ENCODE measurements around the gene NUDT3. TPM values are rescaled to one million over a fixed set of nuclear protein-coding genes. Genes with fewer than 3 reads are reported as not detected.
A peak's percentile ranks its signal among the peaks of the same experiment; 100 is the strongest.
"Not testable (repeated sequence)": the region's sequence is repeated elsewhere in the genome, so short reads cannot be mapped to it uniquely, and the experiment has no call there.

The NUDT3 gene
- total RNA-seq, 1 experiment from 2014 or later = 23.6 TPM

DNA sequence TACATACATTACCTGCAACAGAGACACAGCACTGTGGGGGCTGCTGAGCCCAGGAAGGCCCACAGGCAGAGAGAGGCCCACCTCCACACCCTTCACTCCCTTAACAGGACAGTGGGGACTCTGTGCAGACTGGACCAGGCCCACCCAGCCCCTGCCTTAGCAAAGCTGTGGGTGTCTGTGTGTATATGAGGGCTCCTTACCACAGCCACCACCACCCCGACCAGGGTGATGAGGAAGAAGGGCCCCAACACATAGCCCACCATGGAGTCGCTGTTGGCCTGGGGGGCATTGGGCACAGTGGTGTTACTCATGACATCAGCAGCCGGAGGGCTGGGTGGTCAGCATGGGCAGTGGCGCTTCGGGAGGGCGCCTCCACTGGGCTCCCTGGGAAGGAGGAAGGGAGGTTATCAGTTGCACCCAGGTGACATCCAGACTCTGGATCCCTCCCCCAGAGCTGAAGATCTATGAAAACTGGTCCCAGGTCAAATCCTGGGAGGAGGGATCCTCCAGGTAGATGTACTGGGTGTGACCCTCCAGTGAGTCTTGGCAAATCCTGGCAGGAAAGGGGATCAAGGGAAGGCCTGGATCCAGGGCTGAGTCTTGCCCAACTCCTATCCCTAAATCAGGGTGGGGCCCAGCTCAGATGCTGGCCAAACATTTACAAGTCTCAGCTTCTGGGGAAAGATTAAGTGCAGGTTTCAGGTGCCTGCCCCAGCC lies 144.8 kb downstream of the NUDT3 start:
- ChIA-PET POLR2A (interaction anchor here (0.7 to 4.6 kb wide), 8 partner anchors 11 to 362 kb away, joined by 3 to 45 read pairs (median 8); partner anchors contain the start of genes HMGA1, NUDT3 and RPS10), CTCF (interaction anchor here (0.6 to 3.8 kb wide), 4 partner anchors 47 to 425 kb away, joined by 3 to 46 read pairs (median 10); partner anchors contain the start of gene NUDT3)
- peak; percentile 64 for DNase-seq (ENCODE audit: unreplicated experiment)
- Mint-ChIP-seq H3K4me3 (ENCODE audit: unreplicated experiment) (peak overlapping the region; percentile 84), H3K27me3 (ENCODE audit: insufficient read depth, unreplicated experiment) (no peaks in the 10 kb centered on the region), H3K4me1 (ENCODE audit: insufficient read depth, unreplicated experiment) (peaks cover 44% of the 10 kb centered on the region), H3K9me3 (ENCODE audit: unreplicated experiment) (no peaks in the 10 kb centered on the region), H3K36me3 (ENCODE audit: insufficient read depth, unreplicated experiment) (peaks cover 4% of the 10 kb centered on the region), H3K27ac (ENCODE audit: low read depth, unreplicated experiment) (peak overlapping the region; percentile 12)
- intact Hi-C loops (cut with micrococcal nuclease) = loop anchor here (2.0 kb wide), 2 partner anchors 167 to 361 kb away; no protein-coding TSS in a partner anchor
- no TSS peak for BruUV-seq (replicated peaks)
- TF ChIP-seq, protein P1, sequence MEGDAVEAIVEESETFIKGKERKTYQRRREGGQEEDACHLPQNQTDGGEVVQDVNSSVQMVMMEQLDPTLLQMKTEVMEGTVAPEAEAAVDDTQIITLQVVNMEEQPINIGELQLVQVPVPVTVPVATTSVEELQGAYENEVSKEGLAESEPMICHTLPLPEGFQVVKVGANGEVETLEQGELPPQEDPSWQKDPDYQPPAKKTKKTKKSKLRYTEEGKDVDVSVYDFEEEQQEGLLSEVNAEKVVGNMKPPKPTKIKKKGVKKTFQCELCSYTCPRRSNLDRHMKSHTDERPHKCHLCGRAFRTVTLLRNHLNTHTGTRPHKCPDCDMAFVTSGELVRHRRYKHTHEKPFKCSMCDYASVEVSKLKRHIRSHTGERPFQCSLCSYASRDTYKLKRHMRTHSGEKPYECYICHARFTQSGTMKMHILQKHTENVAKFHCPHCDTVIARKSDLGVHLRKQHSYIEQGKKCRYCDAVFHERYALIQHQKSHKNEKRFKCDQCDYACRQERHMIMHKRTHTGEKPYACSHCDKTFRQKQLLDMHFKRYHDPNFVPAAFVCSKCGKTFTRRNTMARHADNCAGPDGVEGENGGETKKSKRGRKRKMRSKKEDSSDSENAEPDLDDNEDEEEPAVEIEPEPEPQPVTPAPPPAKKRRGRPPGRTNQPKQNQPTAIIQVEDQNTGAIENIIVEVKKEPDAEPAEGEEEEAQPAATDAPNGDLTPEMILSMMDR (IDR thresholded peaks at IDR 0.05; ENCODE audit: unreplicated experiment) = no peak

DNA sequence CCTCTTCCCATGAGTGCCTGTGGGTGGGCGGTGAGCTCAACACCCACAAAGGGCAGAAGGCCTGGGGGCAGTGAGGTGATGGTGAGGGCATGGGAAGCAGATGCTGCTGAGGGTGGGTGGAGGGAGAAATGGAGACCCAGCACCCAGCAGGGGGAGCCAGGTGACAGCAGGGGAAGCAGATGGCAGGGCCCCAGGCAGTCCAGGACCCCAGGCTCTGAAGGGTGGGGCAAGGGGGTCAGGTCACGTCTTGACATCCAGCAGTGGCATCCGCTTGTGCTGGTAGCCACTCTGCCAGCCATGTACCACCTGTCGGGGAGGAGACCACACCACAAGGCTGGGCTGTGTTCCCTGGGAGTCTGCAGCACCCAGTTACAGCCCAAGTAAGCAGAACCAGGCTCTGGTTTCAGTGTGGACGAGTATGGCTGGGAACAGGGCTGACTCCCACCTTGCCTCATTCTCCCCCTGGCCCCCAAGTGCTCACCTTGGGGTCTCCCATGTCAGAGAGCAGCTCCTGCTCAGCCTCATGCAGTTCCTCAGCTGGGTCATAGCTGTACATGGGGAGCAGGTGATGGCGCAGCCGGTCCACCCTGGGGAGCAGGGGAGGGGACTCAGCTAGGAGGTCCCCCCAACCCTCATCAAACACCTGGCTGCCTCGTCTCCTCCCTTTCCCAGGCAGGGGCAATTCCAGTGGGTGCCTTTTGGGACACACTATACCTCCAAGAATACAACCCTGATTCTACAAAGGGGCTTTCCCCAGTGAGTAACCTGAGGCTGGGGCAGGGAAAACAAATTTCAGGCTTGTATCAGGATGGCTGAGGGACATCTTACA lies 145.7 kb downstream of the NUDT3 start:
- ChIA-PET CTCF (interaction anchor here (0.6 to 3.8 kb wide), 4 partner anchors 146 to 651 kb away, joined by 3 to 18 read pairs (median 4); no protein-coding TSS in a partner anchor), POLR2A (interaction anchor here (1.4 to 4.6 kb wide), 2 partner anchors 10 to 145 kb away, joined by 11 to 45 read pairs; partner anchors contain the start of genes HMGA1 and NUDT3)
- peaks cover 4% of the 10 kb centered on the region for H3K36me3 Mint-ChIP-seq (ENCODE audit: insufficient read depth, unreplicated experiment)

DNA sequence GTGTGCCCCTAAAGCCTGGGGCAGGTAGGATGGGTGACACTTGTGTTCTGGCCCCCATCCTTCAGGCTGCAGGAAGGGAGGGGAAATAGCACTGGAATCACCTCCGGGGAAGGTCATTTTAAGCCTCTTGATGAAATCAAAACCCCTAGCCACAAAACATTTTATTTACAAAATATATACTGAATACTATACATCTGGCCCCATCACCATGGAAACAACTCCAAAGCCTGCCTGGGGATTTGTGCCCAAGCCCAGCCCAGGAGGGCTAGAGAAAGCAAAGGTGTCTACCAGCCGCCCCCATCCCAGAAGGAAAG lies 146.3 kb downstream of the NUDT3 start:
- ChIA-PET CTCF (interaction anchor here (0.6 to 1.0 kb wide), 2 partner anchors 147 to 149 kb away, joined by 3 to 4 read pairs; no protein-coding TSS in a partner anchor), POLR2A (no interaction called here)
- no peak for DNase-seq (ENCODE audit: unreplicated experiment)
- intact Hi-C loops (cut with micrococcal nuclease) = no loop called here
- TF ChIP-seq, protein P1 (IDR thresholded peaks at IDR 0.05; ENCODE audit: unreplicated experiment) = no peak
- no TSS peak for BruUV-seq (replicated peaks)
- no peak overlapping the region for H3K27ac Mint-ChIP-seq (ENCODE audit: low read depth, unreplicated experiment)
- H3K4me1 Mint-ChIP-seq (ENCODE audit: insufficient read depth, unreplicated experiment) = peaks cover 51% of the 10 kb centered on the region
- no peaks in the 10 kb centered on the region for H3K9me3 Mint-ChIP-seq (ENCODE audit: unreplicated experiment)
- H3K27me3 Mint-ChIP-seq (ENCODE audit: insufficient read depth, unreplicated experiment) = no peaks in the 10 kb centered on the region
- no peak overlapping the region for H3K4me3 Mint-ChIP-seq (ENCODE audit: unreplicated experiment)
- peaks cover 4% of the 10 kb centered on the region for H3K36me3 Mint-ChIP-seq (ENCODE audit: insufficient read depth, unreplicated experiment)

More for the DNA sequence above, 145.7 kb downstream of the NUDT3 start:
- no peaks in the 10 kb centered on the region for H3K9me3 Mint-ChIP-seq (ENCODE audit: unreplicated experiment)
- peaks cover 51% of the 10 kb centered on the region for H3K4me1 Mint-ChIP-seq (ENCODE audit: insufficient read depth, unreplicated experiment)
- DNase-seq (ENCODE audit: unreplicated experiment) = peak; percentile 48
- no peak overlapping the region for H3K27ac Mint-ChIP-seq (ENCODE audit: low read depth, unreplicated experiment)
- no peak overlapping the region for H3K4me3 Mint-ChIP-seq (ENCODE audit: unreplicated experiment)
- no TSS peak for BruUV-seq (replicated peaks)
- H3K27me3 Mint-ChIP-seq (ENCODE audit: insufficient read depth, unreplicated experiment) = no peaks in the 10 kb centered on the region
- TF ChIP-seq, protein P1 (IDR thresholded peaks at IDR 0.05; ENCODE audit: unreplicated experiment) = peak; percentile 21
- intact Hi-C loops (cut with micrococcal nuclease) = no loop called here

DNA sequence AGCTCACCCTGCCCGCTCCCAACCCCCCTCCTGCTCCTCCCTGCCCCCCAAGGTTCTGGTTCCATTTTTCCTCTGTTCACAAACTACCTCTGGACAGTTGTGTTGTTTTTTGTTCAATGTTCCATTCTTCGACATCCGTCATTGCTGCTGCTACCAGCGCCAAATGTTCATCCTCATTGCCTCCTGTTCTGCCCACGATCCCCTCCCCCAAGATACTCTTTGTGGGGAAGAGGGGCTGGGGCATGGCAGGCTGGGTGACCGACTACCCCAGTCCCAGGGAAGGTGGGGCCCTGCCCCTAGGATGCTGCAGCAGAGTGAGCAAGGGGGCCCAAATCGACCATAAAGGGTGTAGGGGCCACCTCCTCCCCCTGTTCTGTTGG lies 146.7 kb downstream of the NUDT3 start:
- H3K4me1 Mint-ChIP-seq (ENCODE audit: insufficient read depth, unreplicated experiment) = peaks cover 51% of the 10 kb centered on the region
- BruUV-seq (replicated peaks); H3K4me3 Mint-ChIP-seq (ENCODE audit: unreplicated experiment); POLR2A ChIA-PET; DNase-seq (ENCODE audit: unreplicated experiment); H3K9me3 Mint-ChIP-seq (ENCODE audit: unreplicated experiment); H3K36me3 Mint-ChIP-seq (ENCODE audit: insufficient read depth, unreplicated experiment); intact Hi-C loops (cut with micrococcal nuclease); H3K27ac Mint-ChIP-seq (ENCODE audit: low read depth, unreplicated experiment); H3K27me3 Mint-ChIP-seq (ENCODE audit: insufficient read depth, unreplicated experiment): not testable (repeated sequence)
- CTCF ChIA-PET = interaction anchor here (0.6 to 1.0 kb wide), 2 partner anchors 148 to 150 kb away, joined by 3 to 4 read pairs; no protein-coding TSS in a partner anchor

DNA sequence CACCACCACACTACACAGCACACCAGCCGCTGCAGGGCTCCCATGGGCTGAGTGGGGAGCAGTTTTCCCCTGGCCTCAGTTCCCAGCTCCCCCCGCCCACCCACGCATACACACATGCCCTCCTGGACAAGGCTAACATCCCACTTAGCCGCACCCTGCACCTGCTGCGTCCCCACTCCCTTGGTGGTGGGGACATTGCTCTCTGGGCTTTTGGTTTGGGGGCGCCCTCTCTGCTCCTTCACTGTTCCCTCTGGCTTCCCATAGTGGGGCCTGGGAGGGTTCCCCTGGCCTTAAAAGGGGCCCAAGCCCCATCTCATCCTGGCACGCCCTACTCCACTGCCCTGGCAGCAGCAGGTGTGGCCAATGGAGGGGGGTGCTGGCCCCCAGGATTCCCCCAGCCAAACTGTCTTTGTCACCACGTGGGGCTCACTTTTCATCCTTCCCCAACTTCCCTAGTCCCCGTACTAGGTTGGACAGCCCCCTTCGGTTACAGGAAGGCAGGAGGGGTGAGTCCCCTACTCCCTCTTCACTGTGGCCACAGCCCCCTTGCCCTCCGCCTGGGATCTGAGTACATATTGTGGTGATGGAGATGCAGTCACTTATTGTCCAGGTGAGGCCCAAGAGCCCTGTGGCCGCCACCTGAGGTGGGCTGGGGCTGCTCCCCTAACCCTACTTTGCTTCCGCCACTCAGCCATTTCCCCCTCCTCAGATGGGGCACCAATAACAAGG lies 147.3 kb downstream of the NUDT3 start:
- H3K9me3 Mint-ChIP-seq (ENCODE audit: unreplicated experiment); H3K36me3 Mint-ChIP-seq (ENCODE audit: insufficient read depth, unreplicated experiment); POLR2A ChIA-PET; DNase-seq (ENCODE audit: unreplicated experiment); CTCF ChIA-PET; intact Hi-C loops (cut with micrococcal nuclease); H3K27me3 Mint-ChIP-seq (ENCODE audit: insufficient read depth, unreplicated experiment): not testable (repeated sequence)
- Mint-ChIP-seq H3K4me1 (ENCODE audit: insufficient read depth, unreplicated experiment) (peaks cover 51% of the 10 kb centered on the region), H3K27ac (ENCODE audit: low read depth, unreplicated experiment) (peak overlapping the region; percentile 63), H3K4me3 (ENCODE audit: unreplicated experiment) (peak overlapping the region; percentile 59)
- TSS peak; percentile 62 for BruUV-seq (replicated peaks)
